Measurements from ENCODE around the gene SMC4. TPM values are rescaled to one million over a fixed set of nuclear protein-coding genes. Genes with fewer than 3 reads are reported as not detected.

SMC4 gene
- total and polyA plus RNA-seq, 8 donors, result 6.5 to 15.7 (median 10.0) TPM

DNA sequence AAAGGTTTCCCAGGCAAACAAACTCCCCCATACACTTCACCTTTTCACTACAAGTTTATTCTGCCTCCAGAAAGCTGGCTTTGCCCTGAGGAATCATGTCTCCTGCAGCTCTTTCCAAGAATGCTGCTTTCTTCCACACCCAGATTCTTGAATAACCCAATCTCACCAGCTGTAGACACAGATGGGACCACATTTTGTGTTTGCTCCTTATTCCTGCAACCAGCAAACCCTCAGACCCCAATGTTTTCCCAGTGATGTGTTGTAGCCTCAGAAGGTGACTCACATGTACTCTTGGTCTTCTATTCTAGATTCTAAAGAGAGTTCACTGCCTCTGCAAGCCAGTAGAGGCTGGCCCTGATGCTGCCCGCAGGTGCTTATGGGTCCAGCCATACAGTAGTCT lies 73.8 kb downstream of the SMC4 start:
- ATAC-seq, result no peak
- WGBS, 2 donors, result 59% methylated on average over 1 of the region's 1 CpG
- no peak for DNase-seq
- Histone ChIP-seq H3K27ac (no peak overlapping the region), H3K36me3 (no peaks in the 10 kb centered on the region), H3K27me3 (no peaks in the 10 kb centered on the region), H3K4me1 (no peaks in the 10 kb centered on the region), H3K4me3 (no peak overlapping the region), H3K9me3 (no peaks in the 10 kb centered on the region)
- no peak for TF ChIP-seq CTCF (IDR thresholded peaks at IDR 0.05)
- intact Hi-C loops (cut with DNase I), result no loop called here
- no peak for FAIRE-seq

GRCh38 chr3:160473978-160474377 lies 74.5 kb downstream of the SMC4 start:
- H3K27ac ChIP-seq, result no peak overlapping the region
- H3K36me3 ChIP-seq, result no peaks in the 10 kb centered on the region
- FAIRE-seq (no peak), ATAC-seq (no peak), DNase-seq (no peak)
- WGBS, 2 donors, result 37 to 74% methylated on average over 1 of the region's 1 CpG
- H3K27me3 ChIP-seq, result no peaks in the 10 kb centered on the region
- H3K9me3 ChIP-seq, result no peaks in the 10 kb centered on the region
- intact Hi-C loops (cut with DNase I), result no loop called here
- no peak for TF ChIP-seq CTCF (IDR thresholded peaks at IDR 0.05)
- H3K4me3 ChIP-seq, result no peak overlapping the region
- no peaks in the 10 kb centered on the region for H3K4me1 ChIP-seq

GRCh38 chr3:160474416-160474838 lies 75.0 kb downstream of the SMC4 start:
- FAIRE-seq (no peak), ATAC-seq (no peak), DNase-seq (no peak)
- no peaks in the 10 kb centered on the region for H3K27me3 ChIP-seq
- no peaks in the 10 kb centered on the region for H3K9me3 ChIP-seq
- H3K27ac ChIP-seq, result no peak overlapping the region
- H3K4me1 ChIP-seq, result no peaks in the 10 kb centered on the region
- no peak for TF ChIP-seq CTCF (IDR thresholded peaks at IDR 0.05)
- H3K4me3 ChIP-seq, result no peak overlapping the region
- intact Hi-C loops (cut with DNase I), result no loop called here
- no peaks in the 10 kb centered on the region for H3K36me3 ChIP-seq

DNA sequence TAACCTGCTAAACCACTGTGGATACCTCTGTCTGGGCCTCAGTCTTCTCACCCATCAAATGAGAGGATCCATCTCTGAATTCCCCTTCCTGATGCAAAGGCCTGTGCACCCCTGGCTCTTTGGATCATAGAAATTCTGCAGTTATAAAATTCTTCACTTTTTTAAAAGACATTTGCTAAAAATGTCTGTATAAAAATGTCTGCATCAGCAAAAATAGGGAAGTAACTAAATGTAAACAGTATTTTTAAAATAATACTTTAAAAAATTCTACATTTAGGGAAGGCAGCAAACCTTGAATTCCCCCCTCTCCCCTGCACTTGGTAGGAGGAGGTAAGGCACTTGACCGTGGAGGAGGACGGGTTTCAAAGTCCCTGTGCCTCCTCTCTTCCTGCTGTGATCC lies 75.7 kb downstream of the SMC4 start:
- WGBS, 2 donors, result 82 to 85% methylated on average over 2 of the region's 2 CpGs
- Histone ChIP-seq H3K4me3 (no peak overlapping the region), H3K27ac (no peak overlapping the region), H3K36me3 (no peaks in the 10 kb centered on the region), H3K27me3 (no peaks in the 10 kb centered on the region), H3K9me3 (no peaks in the 10 kb centered on the region), H3K4me1 (no peaks in the 10 kb centered on the region)
- DNase-seq (no peak), ATAC-seq (no peak), FAIRE-seq (no peak)
- TF ChIP-seq CTCF (IDR thresholded peaks at IDR 0.05), result no peak
- intact Hi-C loops (cut with DNase I), result no loop called here

- no peaks in the 10 kb centered on the region for H3K4me1 ChIP-seq
- no peaks in the 10 kb centered on the region for H3K36me3 ChIP-seq
- H3K9me3 ChIP-seq, result no peaks in the 10 kb centered on the region
- H3K27ac ChIP-seq, result no peak overlapping the region
- no peak for TF ChIP-seq CTCF (IDR thresholded peaks at IDR 0.05)
- WGBS, 2 donors, result 98% methylated on average over 2 of the region's 2 CpGs
- H3K4me3 ChIP-seq, result no peak overlapping the region
- ATAC-seq (no peak), FAIRE-seq (no peak), DNase-seq (no peak)
- H3K27me3 ChIP-seq, result no peaks in the 10 kb centered on the region
- intact Hi-C loops (cut with DNase I), result no loop called here
Observed at GRCh38 chr3:160475884-160476283, 76.4 kb downstream of the SMC4 start.

Measured in pancreas (tissue), 10 donors.